ENCODE measurements around the gene GP1BB.
"Not testable (repeated sequence)": the region's sequence is repeated elsewhere in the genome, so short reads cannot be mapped to it uniquely, and the experiment has no call there.

The GP1BB gene

GRCh38 chr22:19723232-19723982 is at the start of gene GP1BB:
TSS of gene GP1BB (plus strand) at chr22:19723539. CDS start at chr22:19723570, 31 bp downstream.
- DNase-seq (ENCODE audit: low read depth) = no peak

- DNase-seq (ENCODE audit: low read depth) = no peak
Measured at GRCh38 chr22:19673660-19674059, 49.7 kb upstream of the GP1BB start.

- no peak for DNase-seq (ENCODE audit: low read depth)
Measured at GRCh38 chr22:19674129-19674928, 49.0 kb upstream of the GP1BB start.

- no peak for DNase-seq (ENCODE audit: low read depth)
Measured at GRCh38 chr22:19674929-19675253, 48.4 kb upstream of the GP1BB start.

- DNase-seq (ENCODE audit: low read depth) = no peak
Measured at GRCh38 chr22:19675428-19675827, 47.9 kb upstream of the GP1BB start.

- DNase-seq (ENCODE audit: low read depth) = not testable (repeated sequence)
Measured at GRCh38 chr22:19676437-19676836, 46.9 kb upstream of the GP1BB start.

- DNase-seq (ENCODE audit: low read depth) = no peak
Measured at GRCh38 chr22:19678949-19679521, 44.3 kb upstream of the GP1BB start.

GRCh38 chr22:19679522-19680101 is 43.7 kb upstream of the GP1BB start:
- DNase-seq (ENCODE audit: low read depth) = peak; percentile 20

GRCh38 chr22:19680287-19680881 is 43.0 kb upstream of the GP1BB start:
- no peak for DNase-seq (ENCODE audit: low read depth)

GRCh38 chr22:19680911-19681862 is 42.2 kb upstream of the GP1BB start:
- no peak for DNase-seq (ENCODE audit: low read depth)

- no peak for DNase-seq (ENCODE audit: low read depth)
Measured at GRCh38 chr22:19681863-19682245, 41.5 kb upstream of the GP1BB start.

GRCh38 chr22:19686946-19687345 is 36.4 kb upstream of the GP1BB start:
- no peak for DNase-seq (ENCODE audit: low read depth)

- DNase-seq (ENCODE audit: low read depth) = no peak
Measured at GRCh38 chr22:19687561-19688300, 35.6 kb upstream of the GP1BB start.

- no peak for DNase-seq (ENCODE audit: low read depth)
Measured at GRCh38 chr22:19688301-19689290, 34.7 kb upstream of the GP1BB start.

- DNase-seq (ENCODE audit: low read depth) = no peak
Measured at GRCh38 chr22:19689408-19689807, 33.9 kb upstream of the GP1BB start.

- no peak for DNase-seq (ENCODE audit: low read depth)
Measured at GRCh38 chr22:19691007-19691720, 32.2 kb upstream of the GP1BB start.

GRCh38 chr22:19691721-19692341 is 31.5 kb upstream of the GP1BB start:
- no peak for DNase-seq (ENCODE audit: low read depth)

GRCh38 chr22:19693581-19693980 is 29.8 kb upstream of the GP1BB start:
- DNase-seq (ENCODE audit: low read depth) = no peak

All from stimulated activated CD8-positive, alpha-beta memory T cell treated with anti-CD3 and anti-CD28 coated beads, Interleukin-12 subunit alpha, Interleukin-12 subunit beta, amount 100 ng/mL, for 1 hour (primary cell).